NCI-H1694 (cell line): ENCODE data around the gene PEAK3.
A peak's percentile ranks its signal among the peaks of the same experiment; 100 is the strongest.

Source experiments
- DNase-seq: peaks from one replicate; lab custom pipeline; 2025; lab: John Stamatoyannopoulos, UW

PEAK3 gene

DNA sequence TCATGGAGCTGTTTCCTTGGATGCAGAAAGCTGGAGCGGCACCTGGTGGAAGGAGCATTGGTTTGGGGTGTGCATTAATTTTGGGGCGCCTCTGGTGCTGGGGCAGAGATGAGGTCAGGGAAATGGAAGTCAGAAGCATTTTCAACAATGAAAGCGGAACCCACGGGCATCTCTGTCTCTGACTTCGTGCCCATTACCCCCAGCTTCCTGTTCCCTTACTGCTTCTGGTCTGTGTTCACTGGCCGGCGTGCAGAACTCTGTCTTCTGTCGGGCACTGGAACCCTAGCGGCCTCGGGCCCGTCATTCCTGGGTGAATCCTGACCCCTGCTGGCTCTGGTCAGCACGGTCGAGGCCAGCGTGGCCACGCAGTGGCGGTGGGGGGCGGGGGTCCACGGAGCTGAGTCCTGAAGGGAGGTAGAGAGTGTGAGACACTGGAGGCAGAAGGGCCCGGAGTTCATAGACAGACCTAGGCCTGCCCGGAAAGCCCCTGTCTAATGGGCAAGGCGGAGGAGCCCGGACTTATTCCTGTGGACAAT lies 33.9 kb upstream of the PEAK3 start:
- no peak for DNase-seq

DNA sequence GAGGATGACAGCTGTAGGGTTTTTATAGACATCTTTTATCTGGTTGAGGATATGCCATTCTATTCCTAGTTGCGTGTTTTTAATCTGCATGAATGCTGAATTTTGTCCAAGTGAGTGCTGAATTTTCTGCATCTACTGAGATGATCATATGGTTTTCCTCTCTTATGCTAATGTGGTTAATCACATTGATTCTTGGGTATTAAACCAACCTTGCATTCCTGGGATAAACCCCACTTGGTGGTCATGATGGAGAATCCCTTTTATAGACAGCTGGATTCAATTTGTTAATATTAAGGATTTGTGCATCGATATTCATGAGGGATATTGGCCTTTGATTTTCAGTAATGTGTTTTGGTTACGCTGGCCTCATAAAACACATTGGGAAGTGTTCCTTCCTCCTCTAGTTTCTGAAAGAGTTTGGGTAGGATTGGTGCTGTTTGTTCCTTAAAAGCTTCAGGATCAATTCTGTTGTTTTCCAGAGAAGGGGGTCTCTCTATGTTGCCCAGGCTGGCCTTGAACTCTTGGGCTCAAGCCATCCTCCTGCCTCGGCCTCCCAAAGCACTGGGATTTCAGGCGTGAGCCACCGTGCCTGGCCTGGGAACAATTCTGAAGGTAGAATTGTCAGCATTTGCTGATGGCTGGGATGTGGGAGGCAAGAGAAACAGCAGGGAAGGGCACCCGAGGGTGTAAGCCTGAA lies 33.3 kb upstream of the PEAK3 start:
- DNase-seq, result no peak

DNA sequence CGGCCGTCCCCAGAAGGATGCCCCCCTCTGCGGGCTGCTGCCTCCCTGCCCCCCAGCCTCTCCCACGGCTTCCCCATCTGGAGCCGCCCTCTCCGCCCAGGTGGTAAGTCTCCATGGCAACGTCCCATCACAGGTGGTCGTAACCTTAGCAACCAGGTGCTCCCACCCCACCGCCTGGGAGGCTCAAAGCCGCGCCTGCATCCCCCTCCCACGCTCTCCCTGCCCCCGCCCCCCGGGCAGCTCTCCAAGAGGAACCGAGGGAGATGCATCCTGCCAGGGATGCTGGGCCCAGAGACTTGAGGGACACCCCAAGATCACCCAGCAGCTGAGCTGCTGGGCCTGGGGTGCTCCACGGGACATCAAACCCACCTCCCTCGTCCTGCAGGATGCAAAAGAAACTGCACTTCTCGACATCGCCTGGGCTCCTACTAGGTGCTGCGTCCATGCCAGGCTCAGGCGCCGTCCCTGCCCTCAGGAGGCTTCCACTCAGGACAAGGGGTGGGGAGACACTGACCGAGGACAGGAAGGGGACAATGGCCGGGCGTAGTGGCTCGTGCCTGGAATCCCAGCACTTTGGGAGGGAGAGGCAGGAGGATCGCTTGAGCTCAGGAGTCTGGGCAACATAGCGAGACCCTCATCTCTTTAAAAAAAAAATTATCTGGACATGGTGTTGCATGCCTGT lies 31.0 kb upstream of the PEAK3 start:
- DNase-seq, result no peak

DNA sequence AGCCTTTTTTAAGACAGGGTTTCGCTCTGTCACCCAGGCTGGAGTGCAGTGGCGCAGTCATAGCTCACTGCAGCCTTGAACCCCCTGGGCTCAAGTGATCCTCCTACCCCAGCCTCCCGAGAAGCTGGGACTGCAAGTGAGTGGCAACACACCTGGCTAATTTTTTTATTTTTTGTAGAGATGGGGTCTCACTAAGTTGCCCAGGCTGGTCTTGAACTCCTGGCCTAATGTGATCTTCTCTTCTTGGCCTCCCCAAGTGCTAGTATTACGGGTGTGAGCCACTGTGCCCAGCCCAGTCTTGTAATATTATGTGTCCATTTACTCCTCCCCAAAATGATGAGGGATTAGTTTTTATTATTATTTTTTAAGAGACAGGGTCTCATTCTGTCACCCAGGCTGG lies 29.1 kb upstream of the PEAK3 start:
- DNase-seq, result no peak

DNA sequence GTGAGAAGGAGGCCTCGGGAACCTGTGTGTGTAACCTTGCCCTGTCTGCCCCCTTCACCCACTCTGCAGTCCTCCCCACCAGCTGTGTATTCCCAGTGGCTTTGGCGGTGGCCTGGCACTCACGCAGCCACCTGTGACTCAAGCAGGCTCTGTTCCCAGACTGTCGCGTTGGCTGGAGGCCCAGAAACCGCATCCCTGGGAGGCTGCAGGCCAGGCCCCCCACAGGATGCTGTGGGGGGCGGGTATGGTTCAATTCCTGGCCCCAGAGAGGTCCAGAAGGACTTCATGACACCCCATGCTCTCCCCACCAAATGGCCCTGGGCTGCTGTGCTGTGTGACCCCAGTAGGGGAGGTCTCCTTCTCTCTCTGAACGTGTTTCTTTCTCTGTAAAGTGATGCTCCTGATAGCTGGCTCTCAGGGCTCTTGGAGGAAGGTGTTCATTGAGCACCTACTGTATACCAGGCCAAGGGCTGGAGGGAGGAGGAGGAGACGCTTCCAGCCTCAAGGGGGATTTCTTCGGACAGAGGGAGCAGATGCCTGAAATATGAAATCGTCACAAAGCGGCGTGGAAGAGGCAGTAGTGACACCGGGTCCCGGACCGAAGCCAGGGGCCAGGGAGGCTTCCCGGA lies 27.9 kb upstream of the PEAK3 start:
- DNase-seq, result peak; percentile 33

DNA sequence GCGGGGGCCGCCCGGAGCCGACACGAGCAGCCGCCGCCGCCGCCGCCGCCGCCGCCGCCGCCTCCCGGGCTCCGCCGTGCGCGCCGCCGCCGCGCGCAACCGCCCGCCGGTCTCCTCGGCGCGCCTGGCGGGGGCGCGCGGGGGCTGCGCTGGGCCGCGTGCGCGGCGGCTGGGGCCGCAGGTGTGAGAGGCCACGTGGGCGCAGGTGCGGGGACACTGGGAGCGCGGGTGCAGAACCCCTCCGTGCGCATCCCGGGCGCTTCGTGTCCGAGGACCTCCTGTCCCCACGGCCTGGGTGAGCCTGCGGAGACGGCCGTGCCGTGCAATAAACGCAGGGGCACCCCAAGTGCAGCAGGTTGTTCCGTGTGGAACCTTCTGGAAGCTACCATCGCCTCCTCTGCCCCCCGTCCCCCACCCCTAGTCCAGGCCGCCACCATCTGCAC lies 26.2 kb upstream of the PEAK3 start, which contains the start of gene LINGO3:
LINGO3 (minus strand) TSS at position 41 of the 443 bp plus-strand sequence. CDS start 16,378 bp downstream, outside the sequence.
- no peak for DNase-seq

DNA sequence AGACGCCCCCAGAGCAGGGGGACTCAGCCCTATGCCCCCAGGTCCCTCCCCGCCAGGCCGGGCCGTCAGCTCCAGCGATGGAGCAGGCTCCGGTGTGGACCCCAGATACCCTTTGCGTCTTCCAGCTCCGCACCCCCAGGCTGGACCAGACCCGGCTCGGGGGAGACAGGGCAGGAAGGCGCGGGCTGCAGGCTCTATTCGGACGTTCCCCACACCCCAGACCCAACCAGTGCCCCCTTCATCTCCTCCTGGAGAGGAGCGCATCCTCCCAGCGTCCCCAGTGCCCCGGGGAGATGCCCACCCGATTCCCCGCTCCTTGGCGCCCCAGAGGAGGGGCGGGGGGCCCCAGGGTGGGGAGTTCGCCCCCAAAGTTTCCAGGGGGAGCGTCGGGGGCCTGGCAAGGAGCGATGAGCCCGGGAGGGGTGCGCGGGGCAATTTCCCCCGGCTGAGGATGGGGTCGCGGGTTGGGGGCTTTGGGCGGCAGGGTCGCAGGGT lies 25.6 kb upstream of the PEAK3 start:
- DNase-seq, result no peak

DNA sequence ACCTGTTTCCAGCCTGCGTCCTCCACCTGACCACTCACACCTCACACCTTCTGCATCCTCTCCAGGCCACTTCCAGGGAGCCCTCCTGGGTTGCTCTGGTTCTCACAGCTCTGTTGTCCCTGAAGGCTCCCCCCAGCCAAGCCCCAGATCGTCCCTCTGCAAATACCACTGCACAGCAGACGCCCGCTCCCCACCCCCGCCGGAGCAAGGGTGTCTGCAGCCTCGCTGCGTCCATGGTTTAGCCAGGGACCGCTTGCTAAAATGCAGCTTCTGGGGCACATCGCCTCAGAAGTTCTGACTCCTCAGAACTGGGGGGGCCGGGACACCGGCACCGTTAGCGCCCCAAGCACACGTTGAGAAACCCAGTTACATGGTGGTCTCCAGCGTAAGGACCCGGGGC lies 25.0 kb upstream of the PEAK3 start:
- DNase-seq, result no peak

DNA sequence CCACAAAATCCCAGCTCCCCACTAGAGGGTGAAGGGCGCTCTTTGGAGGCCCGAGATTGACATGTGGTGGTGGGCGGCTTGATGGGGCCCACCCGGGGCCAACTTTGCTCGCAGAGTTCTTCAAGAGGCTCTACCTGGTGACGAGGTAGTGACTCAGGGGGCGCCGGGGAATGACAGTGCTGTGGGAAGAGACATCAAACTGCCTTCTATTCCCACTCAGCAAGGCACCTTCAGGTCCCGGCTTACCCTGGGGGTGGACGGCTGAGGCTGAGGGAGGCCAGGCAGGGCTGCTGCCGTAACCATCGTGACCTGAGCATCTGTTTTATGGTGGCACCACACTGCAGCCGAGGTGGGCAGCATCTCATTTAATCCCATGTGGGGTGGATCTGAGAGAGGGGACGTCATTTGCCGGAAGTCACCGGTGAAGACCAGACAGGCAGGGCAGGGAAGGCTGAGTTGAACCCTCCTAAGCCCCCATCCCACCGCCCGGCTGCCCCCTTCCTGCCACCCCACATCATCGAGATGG lies 24.4 kb upstream of the PEAK3 start:
- DNase-seq, result no peak

DNA sequence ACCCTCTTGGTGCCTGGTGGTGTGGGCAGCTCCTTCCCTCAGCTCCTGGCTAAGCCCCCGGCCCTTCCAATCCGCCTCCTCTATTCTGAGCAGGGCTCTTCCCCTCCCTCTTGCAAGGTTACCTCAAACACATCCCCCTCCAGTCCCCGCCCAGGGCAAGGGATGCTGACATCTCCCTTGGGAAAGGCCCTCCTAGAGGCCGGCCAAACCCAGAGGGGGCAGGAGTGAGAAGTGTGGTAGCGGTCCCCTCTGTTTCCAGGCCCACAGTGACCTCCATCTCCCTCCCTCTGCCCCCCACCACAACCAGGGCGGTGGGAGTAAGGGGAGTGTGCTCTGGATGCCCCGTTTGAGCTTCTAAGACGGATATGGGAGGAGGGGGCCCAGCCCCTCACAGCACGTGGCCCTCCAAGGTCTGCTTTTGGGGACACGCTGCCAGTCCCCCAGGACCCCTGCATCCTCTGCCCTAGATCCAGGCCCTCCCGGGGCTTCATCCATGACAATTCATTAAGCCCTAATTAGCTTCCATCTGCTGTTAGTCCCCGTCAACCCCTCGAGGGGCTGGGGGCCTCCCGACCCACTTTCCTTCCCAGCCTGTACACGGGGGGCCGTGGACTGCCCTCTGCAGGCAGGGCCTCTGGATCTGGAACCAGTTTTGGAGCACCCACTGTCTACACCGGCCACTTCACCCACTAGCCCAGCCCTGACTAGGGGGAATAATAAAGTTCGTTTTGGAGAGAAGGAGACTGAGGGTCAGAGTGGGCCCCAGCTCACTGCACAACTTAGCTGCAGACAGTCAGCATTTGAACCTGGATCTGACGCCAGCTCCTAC lies 23.7 kb upstream of the PEAK3 start:
- no peak for DNase-seq

DNA sequence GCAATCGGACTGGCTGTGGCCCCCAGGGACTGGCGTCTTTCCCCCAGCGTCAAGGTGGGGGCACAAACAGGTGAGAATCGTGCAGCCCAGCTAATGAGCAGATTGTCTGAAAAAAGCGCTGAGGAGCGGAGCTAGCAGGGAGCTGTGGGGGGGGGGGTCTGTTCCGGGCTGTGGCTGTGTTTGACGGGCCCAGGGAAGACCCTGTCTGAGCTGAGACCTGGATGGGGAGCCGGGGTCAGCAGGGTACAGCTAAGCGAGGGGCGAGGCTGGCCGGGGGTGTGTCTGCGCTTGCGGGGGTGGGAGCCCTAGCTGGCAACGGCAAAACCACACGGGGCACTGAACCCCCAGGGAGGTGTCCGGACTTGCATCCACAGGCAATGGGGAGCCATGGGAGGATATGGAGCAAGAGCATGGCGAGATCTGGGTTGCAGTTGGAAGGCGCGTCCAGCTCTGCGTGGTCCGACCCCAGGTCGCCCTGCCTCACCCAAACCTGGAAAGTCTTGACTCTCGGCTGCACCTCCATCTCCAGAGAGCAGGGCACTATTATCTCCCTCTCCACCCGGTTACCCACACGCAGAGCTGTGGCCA lies 21.3 kb upstream of the PEAK3 start:
- DNase-seq, result no peak

DNA sequence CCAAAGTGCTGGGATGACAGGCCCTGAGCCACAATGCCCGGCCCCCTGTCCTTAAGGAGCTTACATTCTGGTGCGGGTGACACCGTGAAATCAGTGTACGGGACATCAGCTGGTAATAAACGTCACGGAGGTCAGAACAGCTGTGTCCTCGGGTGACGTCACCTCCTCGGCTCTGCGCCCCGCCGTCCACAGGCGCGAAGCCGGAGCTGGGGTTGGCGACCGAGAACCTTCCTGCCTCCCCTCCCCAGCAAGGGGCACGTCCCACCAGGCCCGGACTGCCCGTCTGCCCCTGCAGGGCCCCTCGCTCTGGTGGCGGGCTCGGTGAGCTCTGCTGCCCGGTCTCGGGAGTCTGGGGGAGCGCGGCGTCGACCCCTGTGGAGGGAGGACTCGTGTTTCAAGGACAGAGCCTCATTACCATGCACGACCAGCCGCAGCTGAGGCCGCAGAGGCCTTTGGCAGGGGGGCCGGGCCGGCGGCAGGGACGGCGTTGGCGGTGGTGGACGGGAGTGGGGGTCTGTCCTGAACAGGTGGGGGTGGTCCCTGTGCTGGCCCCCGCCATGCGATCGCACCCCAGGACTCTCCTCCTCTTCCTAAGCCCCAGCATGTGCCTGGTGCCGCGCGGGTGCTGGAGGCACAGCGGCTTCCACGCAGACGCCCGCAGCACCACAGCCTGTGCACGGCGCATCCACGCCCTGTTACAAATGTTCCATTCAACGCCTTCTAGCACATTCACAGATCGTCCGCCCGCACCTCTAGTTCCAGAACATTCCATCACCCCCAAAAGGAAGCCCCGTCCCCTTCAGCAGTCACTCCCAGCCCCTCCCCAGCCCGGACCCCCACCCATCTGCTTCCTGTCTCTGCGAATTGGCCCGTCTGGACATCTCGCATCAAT lies 20.6 kb upstream of the PEAK3 start:
- no peak for DNase-seq

DNA sequence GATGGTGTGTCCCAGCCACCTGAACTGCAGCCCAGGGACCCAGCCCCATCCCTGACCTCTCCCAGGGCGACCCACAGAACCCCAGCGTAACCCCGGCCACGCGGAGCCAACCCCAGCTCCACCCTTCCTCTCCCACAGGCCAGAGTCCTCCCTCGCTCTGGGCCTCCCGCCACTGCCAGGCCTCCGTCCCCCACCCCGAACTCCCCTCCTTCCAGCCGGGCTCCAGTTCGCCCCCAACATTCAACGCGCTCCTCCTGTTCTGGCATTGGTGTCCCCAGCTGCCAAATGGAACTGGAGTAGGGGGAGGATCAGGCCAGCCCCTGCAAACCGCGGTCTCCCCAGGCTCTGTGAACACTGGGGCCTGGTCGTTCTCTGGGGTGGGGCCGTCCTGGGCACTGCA lies 18.6 kb upstream of the PEAK3 start:
- DNase-seq, result no peak

DNA sequence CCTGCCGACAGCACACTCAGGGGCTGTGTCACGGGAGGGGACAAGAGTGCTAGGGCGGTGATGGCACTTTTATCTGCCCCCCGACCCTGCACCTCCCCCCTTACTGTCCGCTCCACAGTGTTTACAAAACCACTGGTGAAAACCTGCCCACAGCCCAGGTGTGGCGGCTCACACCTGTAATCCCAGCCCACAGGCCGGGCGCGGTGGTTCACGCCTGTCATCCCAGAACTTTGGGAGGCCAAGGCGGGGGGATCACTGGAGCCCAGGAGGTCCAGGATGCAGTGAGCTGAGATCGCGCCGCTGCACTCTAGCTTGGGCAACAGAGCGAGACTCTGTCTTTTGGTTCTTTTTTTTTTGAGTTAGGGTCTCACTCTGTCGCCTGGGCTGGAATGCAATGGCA lies 14.2 kb upstream of the PEAK3 start:
- DNase-seq, result no peak

DNA sequence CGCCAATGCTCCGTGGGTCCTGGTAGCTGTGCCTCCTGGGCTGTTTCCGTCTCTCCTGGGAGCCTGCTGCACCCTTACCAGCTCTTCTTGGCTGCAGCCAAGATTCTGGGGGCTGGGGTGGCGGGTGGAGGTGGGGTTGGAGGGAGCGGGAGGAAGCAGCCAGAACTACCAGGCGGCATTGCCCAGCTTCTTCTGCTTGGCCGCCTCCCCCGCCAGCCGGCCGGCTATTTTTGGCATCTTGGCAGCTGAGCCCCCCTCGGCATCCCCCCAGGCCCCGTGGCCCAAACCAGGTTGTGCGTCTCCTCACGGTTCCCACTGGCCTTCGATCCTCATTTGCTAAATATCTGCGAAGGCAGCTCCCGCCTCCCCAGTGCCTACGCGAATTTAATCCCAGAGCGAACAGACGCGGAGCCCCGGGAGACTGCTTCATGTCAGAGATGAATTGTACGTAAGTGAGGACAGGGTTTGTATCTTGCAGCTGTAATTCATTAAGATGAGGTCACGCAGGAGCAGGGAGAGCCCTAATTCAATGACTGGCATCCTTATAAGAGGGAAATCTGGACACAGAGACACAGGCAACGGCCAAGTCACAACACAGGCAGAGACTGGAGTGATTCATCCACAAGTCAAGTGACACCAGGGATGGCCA lies 12.8 kb upstream of the PEAK3 start:
- DNase-seq, result no peak

DNA sequence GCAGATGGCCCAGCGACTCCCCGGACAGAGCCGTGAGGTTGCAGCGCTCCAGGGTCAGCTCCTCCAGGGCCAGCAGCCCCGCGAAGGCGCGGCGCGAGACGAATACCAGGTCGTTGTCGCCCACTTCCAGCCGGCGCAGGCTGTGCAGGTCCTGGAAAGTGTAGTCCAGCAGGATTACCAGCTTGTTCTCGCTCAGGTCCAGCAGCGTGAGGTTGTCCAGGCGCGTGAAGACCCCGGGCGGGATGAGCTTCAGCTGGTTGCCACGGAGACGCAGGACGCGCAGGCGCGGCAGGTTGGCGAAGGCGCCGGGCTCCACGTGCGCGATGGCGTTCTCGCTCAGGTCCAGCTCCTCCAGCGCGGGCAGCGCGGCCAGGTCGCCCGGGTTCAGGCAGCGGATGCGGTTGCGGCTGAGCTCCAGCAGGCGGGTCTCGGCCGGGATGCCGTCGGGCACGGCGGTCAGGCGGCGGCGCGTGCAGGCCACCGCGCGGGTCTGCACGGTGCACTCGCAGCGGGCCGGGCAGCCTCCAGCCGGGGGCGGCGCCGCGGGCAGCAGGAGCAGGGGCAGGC lies 9.3 kb upstream of the PEAK3 start:
- DNase-seq, result no peak

DNA sequence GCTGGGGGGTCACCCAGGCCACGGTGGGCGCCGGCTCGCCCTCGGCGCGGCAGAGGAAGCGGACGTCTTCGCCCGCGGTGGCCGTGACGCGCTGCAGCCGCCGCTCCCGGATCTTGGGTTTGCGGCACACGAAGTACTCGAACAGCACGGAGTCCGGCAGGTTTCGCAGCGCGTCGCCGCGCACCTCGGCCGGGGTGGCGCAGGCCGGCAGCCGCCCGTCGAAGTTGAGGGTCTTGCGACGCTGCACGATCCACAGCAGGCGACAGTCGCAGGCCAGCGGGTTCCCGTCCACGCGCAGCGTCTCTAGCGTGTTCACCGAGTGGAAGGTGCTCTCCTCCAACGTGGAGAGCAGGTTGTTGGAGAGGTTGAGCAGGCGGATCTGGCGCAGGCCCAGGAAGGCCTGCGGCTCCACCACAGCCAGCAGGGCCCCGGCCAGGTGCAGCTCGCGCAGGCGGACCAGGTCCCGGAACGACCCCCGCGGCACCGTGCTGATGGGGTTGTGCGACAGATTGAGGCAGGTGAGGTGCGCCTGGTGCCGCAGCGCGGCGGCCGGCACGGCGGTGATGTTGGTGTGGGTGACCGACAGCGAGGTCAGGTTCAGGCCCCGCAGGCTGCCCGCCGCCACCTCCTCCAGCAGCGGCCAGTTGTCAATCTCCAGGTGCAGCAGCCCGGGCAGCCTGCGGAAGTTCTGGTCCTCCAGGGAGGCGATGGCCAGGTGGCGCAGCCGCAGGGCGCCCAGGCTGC lies 8.6 kb upstream of the PEAK3 start:
- DNase-seq, result no peak

DNA sequence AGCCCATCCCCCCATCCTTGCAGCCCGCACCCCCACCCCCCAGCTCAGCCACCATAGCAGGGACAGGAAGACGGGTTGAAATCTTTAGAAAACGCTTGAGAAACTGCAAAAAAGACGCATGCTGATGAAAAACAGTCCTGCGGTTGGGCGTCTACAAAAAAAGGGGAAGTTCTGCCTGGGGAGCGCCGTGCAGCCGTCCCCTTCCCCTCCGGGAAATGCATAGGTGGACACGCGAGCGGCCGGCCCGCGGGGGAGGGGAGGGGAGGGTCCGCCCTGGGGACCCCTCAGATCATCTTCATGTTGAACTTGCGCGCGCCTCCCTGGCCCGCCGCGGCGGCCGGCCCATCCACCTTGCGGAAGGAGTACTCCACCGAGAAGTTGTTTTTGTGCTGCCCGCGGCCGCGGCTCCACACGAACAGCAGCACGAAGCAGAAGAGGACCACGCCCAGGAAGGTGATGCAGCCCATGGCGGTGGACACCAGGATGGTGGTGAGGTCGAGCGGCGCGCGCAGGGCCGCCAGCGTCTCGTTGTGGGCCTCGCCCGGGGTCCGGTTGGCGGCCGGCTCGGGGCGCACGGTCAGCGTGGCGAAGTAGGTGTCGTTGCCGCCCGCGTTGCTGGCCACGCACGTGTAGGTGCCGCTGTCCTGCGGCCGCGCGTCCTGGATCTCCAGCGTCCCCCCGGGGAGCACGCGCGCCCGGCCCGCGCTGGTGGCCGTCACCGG lies 7.9 kb upstream of the PEAK3 start:
- no peak for DNase-seq
